ENCODE data around the gene PLCL2.
"Not testable (repeated sequence)": the region's sequence is repeated elsewhere in the genome, so short reads cannot be mapped to it uniquely, and the experiment has no call there.

PLCL2 gene

GRCh38 chr3:17110660-17111396 lies 226.1 kb downstream of the PLCL2 start:
- Mint-ChIP-seq H3K27ac (no peak overlapping the region), H3K9me3 (peaks cover 7% of the 10 kb centered on the region), H3K4me1 (ENCODE audit: low read depth) (peaks cover 15% of the 10 kb centered on the region), H3K4me3 (no peak overlapping the region), H3K27me3 (ENCODE audit: low read depth) (no peaks in the 10 kb centered on the region), H3K36me3 (ENCODE audit: low read depth) (no peaks in the 10 kb centered on the region)
- DNase-seq (ENCODE audit: low spot score), result no peak

DNA sequence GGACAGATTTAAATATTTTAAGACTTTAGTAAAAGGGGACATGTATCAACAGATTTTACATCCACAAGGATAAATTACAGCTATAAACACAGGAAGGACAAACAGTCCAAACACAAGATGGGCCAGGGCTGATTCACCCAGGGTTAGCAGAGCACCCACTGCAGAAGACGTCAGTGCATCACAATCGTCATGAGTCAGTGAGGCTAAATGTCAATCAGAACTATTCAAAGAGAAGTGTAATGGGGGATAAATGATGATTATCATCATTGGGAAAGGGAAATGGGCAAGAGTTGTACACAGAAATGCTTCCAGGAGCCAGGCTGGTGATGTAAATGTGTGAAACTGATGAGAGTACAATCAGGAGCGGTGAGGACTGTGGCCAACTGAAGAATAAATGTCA lies 226.8 kb downstream of the PLCL2 start:
- no peak overlapping the region for H3K27ac Mint-ChIP-seq
- H3K4me3 Mint-ChIP-seq, result no peak overlapping the region
- H3K27me3 Mint-ChIP-seq (ENCODE audit: low read depth), result no peaks in the 10 kb centered on the region
- H3K4me1 Mint-ChIP-seq (ENCODE audit: low read depth), result peaks cover 10% of the 10 kb centered on the region
- no peaks in the 10 kb centered on the region for H3K36me3 Mint-ChIP-seq (ENCODE audit: low read depth)
- H3K9me3 Mint-ChIP-seq, result peaks cover 5% of the 10 kb centered on the region
- DNase-seq (ENCODE audit: low spot score), result no peak

GRCh38 chr3:17115186-17115585 lies 230.4 kb downstream of the PLCL2 start:
- Mint-ChIP-seq H3K27me3 (ENCODE audit: low read depth) (no peaks in the 10 kb centered on the region), H3K4me1 (ENCODE audit: low read depth) (peaks cover 5% of the 10 kb centered on the region), H3K4me3 (no peak overlapping the region), H3K27ac (no peak overlapping the region), H3K9me3 (no peaks in the 10 kb centered on the region), H3K36me3 (ENCODE audit: low read depth) (no peaks in the 10 kb centered on the region)
- no peak for DNase-seq (ENCODE audit: low spot score)

- H3K36me3 Mint-ChIP-seq (ENCODE audit: low read depth), result no peaks in the 10 kb centered on the region
- H3K4me3 Mint-ChIP-seq, result no peak overlapping the region
- DNase-seq (ENCODE audit: low spot score), result no peak
- no peak overlapping the region for H3K27ac Mint-ChIP-seq
- no peaks in the 10 kb centered on the region for H3K27me3 Mint-ChIP-seq (ENCODE audit: low read depth)
- H3K4me1 Mint-ChIP-seq (ENCODE audit: low read depth), result peaks cover 5% of the 10 kb centered on the region
- H3K9me3 Mint-ChIP-seq, result no peaks in the 10 kb centered on the region
Measured at GRCh38 chr3:17116007-17116600, 231.3 kb downstream of the PLCL2 start.

GRCh38 chr3:17118771-17119170 lies 234.0 kb downstream of the PLCL2 start:
- Mint-ChIP-seq H3K36me3 (ENCODE audit: low read depth) (no peaks in the 10 kb centered on the region), H3K9me3 (peaks cover 14% of the 10 kb centered on the region), H3K27me3 (ENCODE audit: low read depth) (no peaks in the 10 kb centered on the region), H3K4me1 (ENCODE audit: low read depth) (no peaks in the 10 kb centered on the region), H3K4me3 (no peak overlapping the region), H3K27ac (no peak overlapping the region)
- DNase-seq (ENCODE audit: low spot score), result no peak

GRCh38 chr3:17119201-17120072 lies 234.7 kb downstream of the PLCL2 start:
- no peaks in the 10 kb centered on the region for H3K27me3 Mint-ChIP-seq (ENCODE audit: low read depth)
- peaks cover 14% of the 10 kb centered on the region for H3K9me3 Mint-ChIP-seq
- H3K4me1 Mint-ChIP-seq (ENCODE audit: low read depth), result no peaks in the 10 kb centered on the region
- no peak overlapping the region for H3K4me3 Mint-ChIP-seq
- no peak overlapping the region for H3K27ac Mint-ChIP-seq
- no peaks in the 10 kb centered on the region for H3K36me3 Mint-ChIP-seq (ENCODE audit: low read depth)
- no peak for DNase-seq (ENCODE audit: low spot score)

DNA sequence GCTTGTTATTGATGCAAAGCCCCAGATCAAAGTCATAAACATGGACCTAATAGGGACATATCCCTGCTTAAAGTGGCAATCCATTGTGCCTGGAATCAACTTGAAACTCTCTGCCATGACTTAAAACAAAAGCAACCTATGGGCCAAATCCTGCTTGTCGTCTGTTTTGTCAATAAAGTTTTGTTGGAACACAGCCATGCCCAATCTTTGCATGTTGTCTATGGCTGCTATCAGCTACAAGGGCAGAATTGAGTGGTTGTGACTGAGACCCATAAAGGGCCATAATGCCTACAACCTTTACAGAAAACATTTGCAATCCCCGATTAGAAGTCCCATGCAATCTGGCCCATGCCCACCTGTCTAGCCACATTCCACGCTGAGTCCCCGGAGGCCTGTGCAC lies 235.4 kb downstream of the PLCL2 start:
- Mint-ChIP-seq H3K36me3 (ENCODE audit: low read depth) (no peaks in the 10 kb centered on the region), H3K9me3 (peaks cover 14% of the 10 kb centered on the region), H3K27ac (no peak overlapping the region), H3K27me3 (ENCODE audit: low read depth) (no peaks in the 10 kb centered on the region), H3K4me3 (no peak overlapping the region), H3K4me1 (ENCODE audit: low read depth) (no peaks in the 10 kb centered on the region)
- DNase-seq (ENCODE audit: low spot score), result no peak

- Mint-ChIP-seq H3K4me3 (no peak overlapping the region), H3K4me1 (ENCODE audit: low read depth) (no peaks in the 10 kb centered on the region), H3K36me3 (ENCODE audit: low read depth) (no peaks in the 10 kb centered on the region), H3K27me3 (ENCODE audit: low read depth) (no peaks in the 10 kb centered on the region), H3K9me3 (peaks cover 14% of the 10 kb centered on the region), H3K27ac (no peak overlapping the region)
- no peak for DNase-seq (ENCODE audit: low spot score)
Measured at GRCh38 chr3:17121336-17121735, 236.6 kb downstream of the PLCL2 start.

- peaks cover 21% of the 10 kb centered on the region for H3K9me3 Mint-ChIP-seq
- H3K27ac Mint-ChIP-seq, result no peak overlapping the region
- DNase-seq (ENCODE audit: low spot score), result no peak
- no peaks in the 10 kb centered on the region for H3K27me3 Mint-ChIP-seq (ENCODE audit: low read depth)
- no peak overlapping the region for H3K4me3 Mint-ChIP-seq
- H3K4me1 Mint-ChIP-seq (ENCODE audit: low read depth), result no peaks in the 10 kb centered on the region
- H3K36me3 Mint-ChIP-seq (ENCODE audit: low read depth), result peaks cover 3% of the 10 kb centered on the region
Measured at GRCh38 chr3:17122758-17123157, 238.0 kb downstream of the PLCL2 start.

- Mint-ChIP-seq H3K27me3 (ENCODE audit: low read depth) (no peaks in the 10 kb centered on the region), H3K36me3 (ENCODE audit: low read depth) (peaks cover 6% of the 10 kb centered on the region), H3K27ac (no peak overlapping the region), H3K9me3 (peaks cover 30% of the 10 kb centered on the region), H3K4me3 (no peak overlapping the region), H3K4me1 (ENCODE audit: low read depth) (no peaks in the 10 kb centered on the region)
- no peak for DNase-seq (ENCODE audit: low spot score)
Measured at GRCh38 chr3:17125738-17126442, 241.1 kb downstream of the PLCL2 start.

GRCh38 chr3:17128671-17129070 lies 243.9 kb downstream of the PLCL2 start:
- H3K27ac Mint-ChIP-seq; H3K4me1 Mint-ChIP-seq (ENCODE audit: low read depth); DNase-seq (ENCODE audit: low spot score); H3K36me3 Mint-ChIP-seq (ENCODE audit: low read depth); H3K27me3 Mint-ChIP-seq (ENCODE audit: low read depth); H3K4me3 Mint-ChIP-seq: not testable (repeated sequence)
- H3K9me3 Mint-ChIP-seq, result peaks cover 16% of the 10 kb centered on the region

DNA sequence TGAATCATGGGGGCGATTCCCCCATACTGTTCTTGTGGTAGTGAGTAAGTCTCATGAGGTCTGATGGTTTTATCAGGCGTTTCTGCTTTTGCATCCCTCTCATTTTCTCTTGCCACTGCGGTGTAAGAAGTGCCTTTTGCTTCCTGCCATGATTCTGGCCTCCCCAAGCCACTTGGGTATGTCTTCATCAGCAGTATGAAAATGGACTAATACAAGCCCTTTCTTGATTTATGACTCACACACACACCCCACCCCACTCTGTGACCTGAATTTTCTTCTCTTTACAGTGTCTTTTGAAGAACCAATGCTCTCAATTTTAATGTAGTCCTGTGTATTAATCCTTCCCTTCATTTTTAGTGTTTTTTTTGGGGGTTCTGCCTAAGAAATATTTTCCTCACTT lies 244.8 kb downstream of the PLCL2 start:
- Mint-ChIP-seq H3K4me3 (no peak overlapping the region), H3K27me3 (ENCODE audit: low read depth) (no peaks in the 10 kb centered on the region), H3K27ac (no peak overlapping the region), H3K4me1 (ENCODE audit: low read depth) (no peaks in the 10 kb centered on the region), H3K9me3 (peaks cover 16% of the 10 kb centered on the region), H3K36me3 (ENCODE audit: low read depth) (peaks cover 6% of the 10 kb centered on the region)
- DNase-seq (ENCODE audit: low spot score), result no peak

GRCh38 chr3:17130956-17131355 lies 246.2 kb downstream of the PLCL2 start:
- Mint-ChIP-seq H3K27me3 (ENCODE audit: low read depth) (no peaks in the 10 kb centered on the region), H3K27ac (no peak overlapping the region), H3K36me3 (ENCODE audit: low read depth) (peaks cover 6% of the 10 kb centered on the region), H3K4me3 (no peak overlapping the region), H3K4me1 (ENCODE audit: low read depth) (no peaks in the 10 kb centered on the region), H3K9me3 (peaks cover 16% of the 10 kb centered on the region)
- DNase-seq (ENCODE audit: low spot score), result no peak

All from T-helper 2 cell treated with Interferon-gamma antibody and Interleukin-4, amounts not matched to agents 5 μg/mL and 100 μg/mL, for 36 hours (primary cell).